ENCODE measurements around the gene FGD2.

GRCh38 chr6:36986704-36987047 is 18.8 kb upstream of the FGD2 start:
- TF ChIP-seq POLR2A (IDR thresholded peaks at IDR 0.05) (no peak), CTCF (IDR thresholded peaks at IDR 0.05) (no peak), EP300 (IDR thresholded peaks at IDR 0.05) (no peak)
